ENCODE measurements around the gene PTPRR. TPM values are rescaled to one million over a fixed set of nuclear protein-coding genes. Genes with fewer than 3 reads are reported as not detected.
"Not testable (repeated sequence)": the region's sequence is repeated elsewhere in the genome, so short reads cannot be mapped to it uniquely, and the experiment has no call there.

PTPRR gene
- total and polyA plus RNA-seq, 4 donors, result 0.17 to 1.5 (median 0.61) TPM

DNA sequence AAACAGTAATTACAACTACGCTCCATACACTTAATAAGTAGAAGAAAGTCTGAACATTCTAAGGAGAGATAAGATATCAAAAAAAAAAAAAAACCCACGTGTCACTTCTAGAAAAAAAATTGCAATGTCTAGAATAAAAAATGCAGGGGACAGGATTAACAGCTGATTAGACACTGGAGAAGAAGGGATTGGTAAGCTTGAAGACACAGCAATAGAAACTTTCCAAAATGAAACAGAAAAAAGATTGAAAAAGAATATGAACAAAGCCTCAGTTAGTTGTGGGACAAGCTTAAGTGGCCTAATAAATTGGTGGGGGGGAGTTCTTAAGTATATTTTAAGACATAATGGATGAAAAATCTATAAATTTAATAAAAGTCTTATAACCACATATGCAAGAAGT lies 105.5 kb downstream of the PTPRR start:
- Histone ChIP-seq H3K27ac (ENCODE audit: low read depth in 1 of 2, low read length in 1 of 2) (no peak overlapping the region), H3K4me1 (ENCODE audit: control insufficient read depth in 5 of 5, insufficient read depth in 5 of 5, low read length in 5 of 5) (no peaks in the 10 kb centered on the region), H3K27me3 (ENCODE audit: control insufficient read depth in 3 of 3, insufficient read depth in 3 of 3, low read length in 2 of 3) (no peaks in the 10 kb centered on the region), H3K4me3 (no peak overlapping the region), H3K9me3 (ENCODE audit: control insufficient read depth in 4 of 4, insufficient read depth in 3 of 4, low read length in 3 of 4) (no peaks in the 10 kb centered on the region), H3K36me3 (ENCODE audit: control insufficient read depth in 4 of 4, insufficient read depth in 4 of 4, low read length in 4 of 4) (no peaks in the 10 kb centered on the region), H3K9ac (ENCODE audit: insufficient read depth in 1 of 2, low read length in 2 of 2) (no peak overlapping the region)
- DNase-seq (no peak), ATAC-seq (ENCODE audit: insufficient read depth, low FRiP score) (no peak)
- 82 to 90% methylated on average over 2 of the region's 2 CpGs for WGBS, 2 donors
- TF ChIP-seq, protein P1, sequence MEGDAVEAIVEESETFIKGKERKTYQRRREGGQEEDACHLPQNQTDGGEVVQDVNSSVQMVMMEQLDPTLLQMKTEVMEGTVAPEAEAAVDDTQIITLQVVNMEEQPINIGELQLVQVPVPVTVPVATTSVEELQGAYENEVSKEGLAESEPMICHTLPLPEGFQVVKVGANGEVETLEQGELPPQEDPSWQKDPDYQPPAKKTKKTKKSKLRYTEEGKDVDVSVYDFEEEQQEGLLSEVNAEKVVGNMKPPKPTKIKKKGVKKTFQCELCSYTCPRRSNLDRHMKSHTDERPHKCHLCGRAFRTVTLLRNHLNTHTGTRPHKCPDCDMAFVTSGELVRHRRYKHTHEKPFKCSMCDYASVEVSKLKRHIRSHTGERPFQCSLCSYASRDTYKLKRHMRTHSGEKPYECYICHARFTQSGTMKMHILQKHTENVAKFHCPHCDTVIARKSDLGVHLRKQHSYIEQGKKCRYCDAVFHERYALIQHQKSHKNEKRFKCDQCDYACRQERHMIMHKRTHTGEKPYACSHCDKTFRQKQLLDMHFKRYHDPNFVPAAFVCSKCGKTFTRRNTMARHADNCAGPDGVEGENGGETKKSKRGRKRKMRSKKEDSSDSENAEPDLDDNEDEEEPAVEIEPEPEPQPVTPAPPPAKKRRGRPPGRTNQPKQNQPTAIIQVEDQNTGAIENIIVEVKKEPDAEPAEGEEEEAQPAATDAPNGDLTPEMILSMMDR (IDR thresholded peaks at IDR 0.05; ENCODE audit: control extremely low read depth, extremely low read depth), result no peak

- H3K9ac ChIP-seq (ENCODE audit: insufficient read depth in 1 of 2, low read length in 2 of 2), result no peak overlapping the region
- no peaks in the 10 kb centered on the region for H3K4me1 ChIP-seq (ENCODE audit: control insufficient read depth in 5 of 5, insufficient read depth in 5 of 5, low read length in 5 of 5)
- TF ChIP-seq, protein P1 (IDR thresholded peaks at IDR 0.05; ENCODE audit: control extremely low read depth, extremely low read depth), result no peak
- DNase-seq (no peak), ATAC-seq (ENCODE audit: insufficient read depth, low FRiP score) (no peak)
- WGBS, 2 donors, result 73 to 80% methylated on average over 4 of the region's 4 CpGs
- H3K27ac ChIP-seq (ENCODE audit: low read depth in 1 of 2, low read length in 1 of 2), result no peak overlapping the region
- H3K9me3 ChIP-seq (ENCODE audit: control insufficient read depth in 4 of 4, insufficient read depth in 3 of 4, low read length in 3 of 4), result no peaks in the 10 kb centered on the region
- H3K4me3 ChIP-seq, result no peak overlapping the region
- H3K36me3 ChIP-seq (ENCODE audit: control insufficient read depth in 4 of 4, insufficient read depth in 4 of 4, low read length in 4 of 4), result no peaks in the 10 kb centered on the region
- H3K27me3 ChIP-seq (ENCODE audit: control insufficient read depth in 3 of 3, insufficient read depth in 3 of 3, low read length in 2 of 3), result no peaks in the 10 kb centered on the region
Measured at GRCh38 chr12:70813559-70813958, 107.0 kb downstream of the PTPRR start.

DNA sequence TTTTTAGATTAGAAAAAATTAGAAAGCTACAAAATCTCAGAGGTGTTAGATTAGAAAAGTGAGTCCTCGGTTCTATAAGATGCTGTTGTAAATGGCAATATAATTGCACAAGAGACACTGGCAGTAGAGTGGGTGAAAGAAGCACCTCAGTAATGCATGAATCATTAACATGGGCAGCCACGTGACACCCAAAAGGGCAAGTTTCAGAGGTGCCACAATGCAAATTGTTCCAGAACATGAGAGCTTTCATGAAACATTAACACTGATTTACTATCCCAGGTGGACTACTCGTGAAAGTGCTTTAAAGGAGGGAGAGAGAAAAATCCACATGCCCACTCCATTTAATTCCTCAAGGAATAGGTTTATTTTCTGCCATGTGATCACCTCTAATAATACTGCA lies 108.4 kb downstream of the PTPRR start:
- no peak overlapping the region for H3K9ac ChIP-seq (ENCODE audit: insufficient read depth in 1 of 2, low read length in 2 of 2)
- TF ChIP-seq, protein P1 (IDR thresholded peaks at IDR 0.05; ENCODE audit: control extremely low read depth, extremely low read depth), result no peak
- no peaks in the 10 kb centered on the region for H3K4me1 ChIP-seq (ENCODE audit: control insufficient read depth in 5 of 5, insufficient read depth in 5 of 5, low read length in 5 of 5)
- H3K9me3 ChIP-seq (ENCODE audit: control insufficient read depth in 4 of 4, insufficient read depth in 3 of 4, low read length in 3 of 4), result no peaks in the 10 kb centered on the region
- no peak overlapping the region for H3K27ac ChIP-seq (ENCODE audit: low read depth in 1 of 2, low read length in 1 of 2)
- no peaks in the 10 kb centered on the region for H3K27me3 ChIP-seq (ENCODE audit: control insufficient read depth in 3 of 3, insufficient read depth in 3 of 3, low read length in 2 of 3)
- H3K36me3 ChIP-seq (ENCODE audit: control insufficient read depth in 4 of 4, insufficient read depth in 4 of 4, low read length in 4 of 4), result no peaks in the 10 kb centered on the region
- 59 to 63% methylated on average over 3 of the region's 3 CpGs for WGBS, 2 donors
- ATAC-seq (ENCODE audit: insufficient read depth, low FRiP score) (peak; percentile 27), DNase-seq (peak in 1 of 3 donors; percentile 9)
- H3K4me3 ChIP-seq, result no peak overlapping the region

- Histone ChIP-seq H3K4me1 (ENCODE audit: control insufficient read depth in 5 of 5, insufficient read depth in 5 of 5, low read length in 5 of 5) (no peaks in the 10 kb centered on the region), H3K27ac (ENCODE audit: low read depth in 1 of 2, low read length in 1 of 2) (no peak overlapping the region), H3K9me3 (ENCODE audit: control insufficient read depth in 4 of 4, insufficient read depth in 3 of 4, low read length in 3 of 4) (no peaks in the 10 kb centered on the region), H3K9ac (ENCODE audit: insufficient read depth in 1 of 2, low read length in 2 of 2) (no peak overlapping the region), H3K36me3 (ENCODE audit: control insufficient read depth in 4 of 4, insufficient read depth in 4 of 4, low read length in 4 of 4) (no peaks in the 10 kb centered on the region), H3K4me3 (no peak overlapping the region), H3K27me3 (ENCODE audit: control insufficient read depth in 3 of 3, insufficient read depth in 3 of 3, low read length in 2 of 3) (no peaks in the 10 kb centered on the region)
- TF ChIP-seq, protein P1 (IDR thresholded peaks at IDR 0.05; ENCODE audit: control extremely low read depth, extremely low read depth), result no peak
- WGBS, 2 donors, result 74 to 77% methylated on average over 4 of the region's 4 CpGs
- DNase-seq (no peak), ATAC-seq (ENCODE audit: insufficient read depth, low FRiP score) (no peak)
Measured at GRCh38 chr12:70809887-70810286, 110.7 kb downstream of the PTPRR start.

DNA sequence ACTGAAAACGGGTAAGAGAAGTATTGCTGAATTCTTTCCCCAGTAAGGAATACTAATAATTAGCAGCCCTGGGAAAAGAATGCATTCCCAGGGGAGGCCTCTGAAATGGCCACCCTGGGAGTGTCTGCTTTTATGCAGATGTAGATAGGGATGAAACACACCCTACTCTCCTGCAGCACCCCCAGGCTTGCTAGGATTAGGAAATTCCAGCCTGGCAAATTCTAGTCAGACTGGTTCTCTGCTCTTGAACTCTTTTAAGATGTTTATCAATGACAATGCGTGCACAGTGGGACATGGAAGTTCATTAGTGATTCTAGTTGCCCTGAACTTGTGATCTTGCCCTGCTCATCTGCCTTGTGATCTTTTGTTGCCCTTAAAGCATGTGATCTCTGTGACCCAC lies 112.5 kb downstream of the PTPRR start:
- not testable (repeated sequence) for H3K27me3 ChIP-seq (ENCODE audit: control insufficient read depth in 3 of 3, insufficient read depth in 3 of 3, low read length in 2 of 3); H3K4me1 ChIP-seq (ENCODE audit: control insufficient read depth in 5 of 5, insufficient read depth in 5 of 5, low read length in 5 of 5); ATAC-seq (ENCODE audit: insufficient read depth, low FRiP score); H3K4me3 ChIP-seq; H3K27ac ChIP-seq (ENCODE audit: low read depth in 1 of 2, low read length in 1 of 2); H3K9ac ChIP-seq (ENCODE audit: insufficient read depth in 1 of 2, low read length in 2 of 2); H3K9me3 ChIP-seq (ENCODE audit: control insufficient read depth in 4 of 4, insufficient read depth in 3 of 4, low read length in 3 of 4); DNase-seq; H3K36me3 ChIP-seq (ENCODE audit: control insufficient read depth in 4 of 4, insufficient read depth in 4 of 4, low read length in 4 of 4)
- WGBS, 2 donors, result 74 to 78% methylated on average over 2 of the region's 2 CpGs

Measured in lung (tissue), 12 donors.